ENCODE results near the gene SAYSD1.

SAYSD1 gene

DNA sequence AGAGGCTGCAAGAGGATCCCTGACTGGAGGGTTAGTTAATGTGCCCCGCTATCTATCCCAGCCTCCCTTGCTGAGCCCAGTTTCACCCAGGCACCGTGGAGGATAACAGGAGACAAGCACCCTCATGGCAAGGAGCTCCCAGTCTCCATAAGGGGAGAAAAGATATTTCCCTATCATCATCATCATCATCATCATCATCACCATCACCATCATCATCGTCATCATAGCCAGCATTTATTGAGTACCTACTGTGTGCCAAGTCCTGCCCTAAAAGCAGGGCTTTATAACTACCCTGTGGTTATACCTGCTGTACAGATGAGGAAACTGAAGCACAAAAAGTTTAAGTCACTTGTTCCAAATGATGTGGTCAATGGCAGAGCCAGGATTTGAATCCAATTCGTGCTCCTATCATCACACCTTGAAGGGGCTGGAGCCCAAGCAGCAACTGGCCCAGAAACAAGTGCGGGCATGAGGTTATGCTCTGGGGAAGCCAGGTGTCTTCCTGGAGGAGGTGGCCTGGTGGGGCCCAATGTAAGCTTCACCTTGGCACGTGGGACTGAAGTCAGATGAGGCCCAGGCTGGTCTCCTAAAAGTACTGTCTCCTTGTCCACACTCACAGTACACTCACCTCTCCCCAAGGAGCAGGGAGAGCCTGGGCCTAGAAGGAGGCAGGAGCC lies 56.4 kb downstream of the SAYSD1 start:
- no peak for DNase-seq (ENCODE audit: low spot score)

DNA sequence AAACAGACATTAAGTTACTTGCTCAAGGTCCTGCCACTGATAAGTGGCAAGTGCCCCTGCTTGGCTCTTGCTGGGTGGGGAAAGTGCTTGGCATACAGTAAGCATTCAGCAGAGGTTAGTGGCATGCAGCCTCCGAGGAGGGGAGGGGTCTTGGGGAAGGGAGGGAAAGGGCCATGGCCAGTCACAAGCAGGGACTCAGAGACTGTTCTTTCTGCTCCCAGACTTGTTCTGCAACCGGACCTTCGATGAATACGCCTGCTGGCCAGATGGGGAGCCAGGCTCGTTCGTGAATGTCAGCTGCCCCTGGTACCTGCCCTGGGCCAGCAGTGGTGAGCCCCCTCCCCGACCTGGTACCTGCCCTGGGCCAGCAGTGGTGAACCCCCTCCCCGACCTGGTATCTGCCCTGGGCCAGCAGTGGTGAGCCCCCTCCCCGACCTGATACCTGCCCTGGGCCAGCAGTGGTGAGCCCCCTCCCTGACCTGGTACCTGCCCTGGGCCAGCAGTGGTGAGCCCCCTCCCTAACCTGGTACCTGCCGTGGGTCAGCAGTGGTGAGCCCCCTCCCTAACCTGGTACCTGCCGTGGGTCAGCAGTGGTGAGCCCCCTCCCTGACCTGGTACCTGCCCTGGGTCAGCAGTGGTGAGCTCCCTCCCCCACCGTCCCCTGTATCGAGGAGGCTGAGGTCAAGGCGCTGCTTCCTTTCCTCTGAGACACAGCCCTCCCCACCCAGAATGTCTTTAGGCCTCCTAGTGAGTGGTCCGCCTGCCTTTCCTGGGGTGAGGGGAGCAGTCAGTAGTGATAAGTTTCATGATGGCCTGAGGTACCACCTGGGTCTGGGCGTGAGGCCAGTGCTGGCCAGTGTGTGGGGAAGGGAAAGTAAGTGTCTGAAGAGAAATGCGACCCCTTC lies 57.5 kb downstream of the SAYSD1 start:
- no peak for DNase-seq (ENCODE audit: low spot score)

DNA sequence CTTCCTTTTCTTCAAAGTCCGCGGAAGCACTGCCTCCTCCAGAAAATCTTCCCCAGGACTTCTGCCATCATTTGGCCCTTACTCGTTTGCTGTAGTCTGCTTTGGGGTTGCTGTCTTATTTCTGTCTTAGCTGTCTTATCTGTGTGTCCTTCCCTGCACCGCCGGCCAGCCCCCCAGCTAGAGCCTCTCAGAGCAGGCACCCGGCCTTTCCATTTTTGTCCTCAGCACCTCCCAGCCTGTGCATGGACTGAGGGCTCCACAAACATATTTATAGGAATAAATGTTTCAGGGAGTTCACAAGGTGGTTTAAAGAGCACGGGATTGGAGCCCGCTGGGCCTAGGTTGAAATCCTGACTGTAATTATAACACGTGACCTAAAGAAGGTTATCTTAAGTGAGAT lies 58.3 kb downstream of the SAYSD1 start:
- DNase-seq (ENCODE audit: low spot score), result no peak

DNA sequence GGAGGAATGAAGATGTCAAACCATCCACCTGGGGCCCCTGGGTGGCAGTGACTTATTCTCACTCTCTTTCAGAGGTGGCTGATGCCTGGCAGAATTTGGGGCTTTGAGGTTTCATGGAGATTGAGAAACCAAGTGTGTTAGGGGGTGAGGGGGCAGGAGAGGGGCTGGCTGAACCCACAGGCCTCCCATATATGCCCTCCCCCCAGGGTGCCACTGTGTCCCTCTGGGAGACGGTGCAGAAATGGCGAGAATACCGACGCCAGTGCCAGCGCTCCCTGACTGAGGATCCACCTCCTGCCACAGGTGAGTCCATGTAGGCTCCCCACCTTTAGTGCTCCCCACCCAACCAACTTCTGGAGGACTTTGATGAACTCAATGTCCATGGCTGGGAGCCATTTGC lies 58.8 kb downstream of the SAYSD1 start:
- DNase-seq (ENCODE audit: low spot score), result no peak

DNA sequence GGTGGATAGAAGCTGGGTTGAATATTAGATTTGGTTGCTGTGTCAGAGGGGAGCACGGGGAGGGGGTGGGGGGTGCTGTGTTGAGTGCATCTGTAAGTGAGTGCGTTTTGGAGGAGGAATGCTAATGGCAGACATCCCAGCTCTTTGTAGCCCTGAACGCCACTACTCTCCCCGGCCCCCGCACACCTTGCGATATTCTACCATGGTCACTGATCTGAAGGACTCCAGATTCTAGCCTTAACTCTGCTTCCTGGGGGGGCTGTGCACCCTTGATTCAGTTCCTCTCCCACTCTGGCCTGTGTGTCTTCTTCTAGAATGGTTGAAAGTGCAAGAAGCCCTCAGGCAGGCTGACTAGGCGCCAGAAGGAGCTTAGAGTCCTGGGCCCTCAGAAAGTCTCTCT lies 59.3 kb downstream of the SAYSD1 start:
- DNase-seq (ENCODE audit: low spot score), result no peak

- no peak for DNase-seq (ENCODE audit: low spot score)
Observed at GRCh38 chr6:39054577-39055142, 60.3 kb downstream of the SAYSD1 start.
